Parathyroid adenoma (tissue), 2 donors: Measurements from ENCODE around the gene POU5F2.

Experiments used
- H2AFZ ChIP-seq: fragments of 300-600 bp; sonication (generic); one replicate; pipeline ENCODE4 v1.7.0; 2017; ENCODE audit warnings: antibody characterized with exemption, mild to moderate bottlenecking
- H3K27ac ChIP-seq: fragments of 300-600 bp; sonication (generic); one replicate; pipeline ENCODE4 v1.7.0; 2017
- H3K27me3 ChIP-seq: fragments of 300-600 bp; sonication (generic); one replicate; pipeline ENCODE4 v1.7.0; 2017; ENCODE audit warnings: low read length; ENCODE audit not compliant: control insufficient read depth, insufficient read depth
- H3K36me3 ChIP-seq: fragments of 300-600 bp; sonication (generic); one replicate; pipeline ENCODE4 v1.7.0; 2017; ENCODE audit warnings: low read length; ENCODE audit not compliant: control insufficient read depth, insufficient read depth
- H3K4me1 ChIP-seq: fragments of 300-600 bp; sonication (generic); one replicate; pipeline ENCODE4 v1.7.0; 2017; ENCODE audit warnings: control low read depth
- H3K4me2 ChIP-seq: fragments of 300-600 bp; sonication (generic); one replicate; pipeline ENCODE4 v1.7.0; 2017; ENCODE audit warnings: low read length
- H3K4me3 ChIP-seq: fragments of 300-600 bp; sonication (generic); one replicate; pipeline ENCODE4 v1.7.0; 2017; ENCODE audit warnings: low read depth, low read length
- H3K79me2 ChIP-seq: fragments of 300-600 bp; sonication (generic); one replicate; pipeline ENCODE4 v1.7.0; 2017; ENCODE audit warnings: control low read depth
- H3K9ac ChIP-seq: fragments of 300-600 bp; sonication (generic); one replicate; pipeline ENCODE4 v1.7.0; 2017; ENCODE audit warnings: mild to moderate bottlenecking
- H3K9me3 ChIP-seq: fragments of 300-600 bp; sonication (generic); one replicate; pipeline ENCODE4 v1.7.0; 2017; ENCODE audit warnings: low read length; ENCODE audit not compliant: control insufficient read depth
- CTCF ChIP-seq: fragments of 300-600 bp; sonication (generic); IDR thresholded peaks from one replicate; pipeline ENCODE4 v1.7.0; 2017; ENCODE audit warnings: antibody characterized with exemption, mild to moderate bottlenecking
- donor health status: primary hyperparathyroidism.

Gene POU5F2

GRCh38 chr5:93741136-93741811 lies at the start of gene POU5F2:
TSS of gene POU5F2 (minus strand) at chr5:93741600. CDS start at chr5:93741563, 37 bp downstream.
- H3K9ac ChIP-seq, result no peak within 1 kb of the TSS
- no peaks in the 10 kb centered on the region for H3K79me2 ChIP-seq
- H3K9me3 ChIP-seq, result no peaks in the 10 kb centered on the region
- H3K27me3 ChIP-seq, result no peaks in the 10 kb centered on the region
- no peak within 1 kb of the TSS for H3K4me3 ChIP-seq
- no peaks in the 10 kb centered on the region for H3K36me3 ChIP-seq
- peaks cover 11% of the 10 kb centered on the region for H3K4me1 ChIP-seq
- no peak for TF ChIP-seq CTCF
- no peak within 1 kb of the TSS for H2AFZ ChIP-seq
- H3K4me2 ChIP-seq, result no peak within 1 kb of the TSS
- no peak within 1 kb of the TSS for H3K27ac ChIP-seq

GRCh38 chr5:93790401-93790800 lies 49.0 kb upstream of the POU5F2 start:
- Histone ChIP-seq H3K36me3 (no peaks in the 10 kb centered on the region), H3K27me3 (no peaks in the 10 kb centered on the region), H3K4me1 (no peaks in the 10 kb centered on the region), H3K9ac (no peak overlapping the region), H2AFZ (no peak overlapping the region), H3K4me3 (no peak overlapping the region), H3K27ac (no peak overlapping the region), H3K4me2 (no peak overlapping the region), H3K79me2 (no peaks in the 10 kb centered on the region), H3K9me3 (no peaks in the 10 kb centered on the region)
- no peak for TF ChIP-seq CTCF

GRCh38 chr5:93789173-93790067 lies 48.0 kb upstream of the POU5F2 start:
- Histone ChIP-seq H3K79me2 (no peaks in the 10 kb centered on the region), H3K4me3 (no peak overlapping the region), H3K4me2 (no peak overlapping the region), H3K9ac (no peak overlapping the region), H2AFZ (no peak overlapping the region), H3K27ac (no peak overlapping the region), H3K36me3 (no peaks in the 10 kb centered on the region), H3K4me1 (no peaks in the 10 kb centered on the region), H3K9me3 (no peaks in the 10 kb centered on the region), H3K27me3 (no peaks in the 10 kb centered on the region)
- TF ChIP-seq CTCF, result no peak

- no peaks in the 10 kb centered on the region for H3K9me3 ChIP-seq
- no peaks in the 10 kb centered on the region for H3K4me1 ChIP-seq
- H3K9ac ChIP-seq, result no peak overlapping the region
- H2AFZ ChIP-seq, result no peak overlapping the region
- H3K79me2 ChIP-seq, result no peaks in the 10 kb centered on the region
- H3K4me2 ChIP-seq, result no peak overlapping the region
- H3K4me3 ChIP-seq, result no peak overlapping the region
- H3K27ac ChIP-seq, result no peak overlapping the region
- no peak for TF ChIP-seq CTCF
- H3K27me3 ChIP-seq, result no peaks in the 10 kb centered on the region
- no peaks in the 10 kb centered on the region for H3K36me3 ChIP-seq
Measured at GRCh38 chr5:93787598-93787997, 46.2 kb upstream of the POU5F2 start.
